Stomach (tissue), 9 donors: Measurements from ENCODE around the gene BTBD9. TPM values are rescaled to one million over a fixed set of nuclear protein-coding genes. Genes with fewer than 3 reads are reported as not detected.

Experiments
- DNase-seq, 2 donors: peaks; one replicate each; pipeline versions ENCODE4 v3.0.0 to v3.0.0-alpha.2; 2013 to 2019
- H3K27ac ChIP-seq, 5 donors: fragments of 200-600 bp in 4 of 5; sonication (generic) in 4 of 5; one replicate each; pipeline ENCODE4 v1.5.1; 2013 to 2019; ENCODE audit warnings: mild to moderate bottlenecking in 1 of 5, moderate library complexity in 1 of 5
- H3K27me3 ChIP-seq, 3 donors: fragments of 200-600 bp; sonication (generic); one replicate each; pipeline ENCODE4 v1.5.1; 2017 to 2019; ENCODE audit warnings: mixed run types in 1 of 3
- H3K36me3 ChIP-seq, 4 donors: fragments of 200-600 bp; sonication (generic); 1 replicate in 3 of 4; 2 replicates in 1 of 4; pipeline ENCODE4 v1.5.1; 2016 to 2019
- H3K4me1 ChIP-seq, 4 donors: fragments of 200-600 bp; sonication (generic); one replicate each; pipeline ENCODE4 v1.5.1; 2016 to 2019
- H3K4me3 ChIP-seq, 4 donors: fragments of 200-600 bp; sonication (generic) in 3 of 4; one replicate each; pipeline ENCODE4 v1.5.1; 2016 to 2019; ENCODE audit warnings: mild to moderate bottlenecking in 1 of 4
- H3K9me3 ChIP-seq, 4 donors: fragments of 200-600 bp; sonication (generic); one replicate each; pipeline ENCODE4 v1.5.1; 2016 to 2019
- CTCF ChIP-seq, 7 experiments: fragments of 450-650 bp in 4 of 7; fragments of 200-600 bp in 3 of 7; sonication (generic) in 3 of 7; IDR thresholded peaks; one replicate each; pipeline ENCODE4 v1.5.1; 2016 to 2019; ENCODE audit warnings: antibody characterized with exemption in 7 of 7, control low read depth in 2 of 7, mild to moderate bottlenecking in 1 of 7
- EP300 ChIP-seq: sonication (generic); formaldehyde crosslinking; IDR thresholded peaks from one replicate; pipeline ENCODE4 v1.6.1; 2017; ENCODE audit warnings: antibody characterized with exemption
- POLR2A ChIP-seq, 4 donors: fragments of 450-650 bp; IDR thresholded peaks; one replicate each; pipeline ENCODE4 v1.6.1; 2016; ENCODE audit warnings: antibody characterized with exemption in 4 of 4, control low read depth in 2 of 4, mild to moderate bottlenecking in 1 of 4, moderate library complexity in 1 of 4
- POLR2AphosphoS5 ChIP-seq, 3 donors: sonication (generic); formaldehyde crosslinking; IDR thresholded peaks; one replicate each; pipeline ENCODE4 v1.6.1; 2016; ENCODE audit warnings: antibody characterized with exemption in 3 of 3
- WGBS, 5 donors: extraction: QIAGEN DNeasy Blood & Tissue Kit in 3 of 5; methylation state at CpG; one replicate each; pipeline versions ENCODE4 v1.1.5 to v1.1.7; 2013 to 2018; 5-methylcytosine and 5-hydroxymethylcytosine counted together
- intact Hi-C: fragments of 100-400 bp; cut with DNase I; formaldehyde crosslinking; loops from one replicate; pipeline ENCODE4 v1.15.1; 2023; ENCODE audit warnings: low total_unique reads
- polyA plus RNA-seq, 3 donors: library from polyadenylated mRNA; stranded (reverse); fragments of 200-250 nt; gene quantifications; one replicate each; pipeline ENCODE4 v1.2.3, GENCODE V29; 2013
- total RNA-seq, 5 donors: library from RNA; depleted of rRNA; stranded (reverse); fragments of >200 nt; gene quantifications; one replicate each; pipeline versions ENCODE4 v1.1.0 to v1.2.3, GENCODE V29; 2014 to 2016
- donor health status: healthy with polysubstance abuse.
- donor health status: Bipolar disorder and iron deficiency.
- donor health status: healthy.

Gene BTBD9
- total and polyA plus RNA-seq, 8 donors = 1.4 to 90.2 (median 6.8) TPM

DNA sequence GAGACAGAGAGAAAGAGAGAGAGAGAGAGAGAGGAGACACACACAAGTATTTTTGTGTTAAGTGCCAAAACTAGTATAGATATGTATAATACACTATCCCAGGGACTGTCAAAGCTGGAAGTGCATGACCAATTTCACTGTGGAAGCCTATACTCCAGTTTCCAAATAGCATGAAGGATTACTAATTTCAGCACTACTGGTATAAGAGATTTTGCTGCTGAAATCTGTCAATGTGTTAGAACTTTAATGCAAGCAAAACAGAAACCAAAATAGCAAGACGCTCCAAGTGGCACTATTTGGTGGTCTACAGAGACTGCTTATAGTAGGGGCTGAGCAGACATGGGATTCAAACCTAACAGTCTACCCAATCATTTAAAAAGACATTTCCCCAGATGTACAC lies 284.8 kb downstream of the BTBD9 start:
- 69 to 86% (median 71%) methylated on average over 1 of the region's 1 CpG for WGBS, 5 donors
- no peaks in the 10 kb centered on the region for H3K9me3 ChIP-seq
- DNase-seq = no peak
- no peaks in the 10 kb centered on the region for H3K27me3 ChIP-seq
- H3K4me3 ChIP-seq = no peak overlapping the region
- intact Hi-C loops = no loop called here
- H3K27ac ChIP-seq = no peak overlapping the region
- TF ChIP-seq EP300 (no peak), CTCF (IDR thresholded peaks at IDR 0.05) (no peak), POLR2A (IDR thresholded peaks at IDR 0.05) (no peak), POLR2AphosphoS5 (IDR thresholded peaks at IDR 0.05) (no peak)
- H3K4me1 ChIP-seq = peaks cover 0 to 13% (median 6%) of the 10 kb centered on the region in 4 donors
- no peaks in the 10 kb centered on the region for H3K36me3 ChIP-seq

DNA sequence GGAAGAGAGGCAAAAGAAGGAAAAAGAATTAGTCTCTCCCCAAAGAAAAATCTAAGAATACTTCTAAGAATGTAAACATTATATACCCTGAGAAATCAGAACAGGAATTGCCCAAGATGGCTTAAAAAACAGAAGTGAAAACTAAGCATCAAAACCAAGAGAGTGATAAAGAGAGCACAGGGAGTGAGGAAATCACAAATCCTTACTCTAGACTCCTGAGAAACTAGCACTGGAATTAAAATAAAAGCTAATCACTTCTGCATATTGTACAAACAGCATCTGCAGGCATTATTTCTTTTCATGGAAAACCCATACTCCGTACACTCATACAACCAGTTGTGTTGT lies 285.7 kb downstream of the BTBD9 start:
- H3K4me3 ChIP-seq = no peak overlapping the region
- no peaks in the 10 kb centered on the region for H3K27me3 ChIP-seq
- no peak overlapping the region for H3K27ac ChIP-seq
- no peaks in the 10 kb centered on the region for H3K36me3 ChIP-seq
- intact Hi-C loops = no loop called here
- no peak for TF ChIP-seq EP300
- no peak for TF ChIP-seq CTCF (IDR thresholded peaks at IDR 0.05)
- TF ChIP-seq POLR2A (IDR thresholded peaks at IDR 0.05) = no peak
- WGBS, 5 donors = 90 to 97% (median 94%) methylated on average over 1 of the region's 1 CpG
- H3K4me1 ChIP-seq = peaks cover 0 to 21% (median 6%) of the 10 kb centered on the region in 4 donors
- no peak for DNase-seq
- H3K9me3 ChIP-seq = no peaks in the 10 kb centered on the region

- TF ChIP-seq EP300 (no peak), POLR2A (IDR thresholded peaks at IDR 0.05) (no peak), CTCF (IDR thresholded peaks at IDR 0.05) (no peak), POLR2AphosphoS5 (IDR thresholded peaks at IDR 0.05) (no peak)
- WGBS, 5 donors = 80 to 91% (median 87%) methylated on average over 7 of the region's 7 CpGs
- no peak overlapping the region for H3K27ac ChIP-seq
- H3K4me1 ChIP-seq = peaks cover 0 to 22% (median 6%) of the 10 kb centered on the region in 4 donors
- no peak overlapping the region for H3K4me3 ChIP-seq
- no peak for DNase-seq
- H3K9me3 ChIP-seq = no peaks in the 10 kb centered on the region
- no peaks in the 10 kb centered on the region for H3K36me3 ChIP-seq
- H3K27me3 ChIP-seq = no peaks in the 10 kb centered on the region
- intact Hi-C loops = no loop called here
Observed at GRCh38 chr6:38353310-38354036, 286.3 kb downstream of the BTBD9 start.

- Histone ChIP-seq H3K9me3 (no peaks in the 10 kb centered on the region), H3K27ac (no peak overlapping the region), H3K4me3 (no peak overlapping the region), H3K4me1 (peaks cover 0 to 22% (median 6%) of the 10 kb centered on the region in 4 donors), H3K36me3 (no peaks in the 10 kb centered on the region), H3K27me3 (no peaks in the 10 kb centered on the region)
- TF ChIP-seq CTCF (IDR thresholded peaks at IDR 0.05) (no peak), POLR2AphosphoS5 (IDR thresholded peaks at IDR 0.05) (no peak), POLR2A (IDR thresholded peaks at IDR 0.05) (no peak), EP300 (no peak)
- no peak for DNase-seq
- WGBS, 5 donors = 95 to 97% (median 95%) methylated on average over 1 of the region's 1 CpG
- intact Hi-C loops = no loop called here
Observed at GRCh38 chr6:38352636-38353035, 287.1 kb downstream of the BTBD9 start.
